Astrocyte of the hippocampus (primary cell): ENCODE results near the gene KREMEN2.
"Not testable (repeated sequence)": the region's sequence is repeated elsewhere in the genome, so short reads cannot be mapped to it uniquely, and the experiment has no call there.

Experiments
- DNase-seq: peaks from one replicate; pipeline ENCODE4 v3.0.0; 2011; ENCODE audit warnings: low read depth, low spot score

Gene KREMEN2

GRCh38 chr16:2939968-2940367 is 24.1 kb upstream of the KREMEN2 start:
- DNase-seq: no peak

- DNase-seq: no peak
Measured at GRCh38 chr16:2942045-2942444, 22.0 kb upstream of the KREMEN2 start.

- not testable (repeated sequence) for DNase-seq
Measured at GRCh38 chr16:2943716-2944115, 20.4 kb upstream of the KREMEN2 start.

- DNase-seq: no peak
Measured at GRCh38 chr16:2946649-2947048, 17.4 kb upstream of the KREMEN2 start.

GRCh38 chr16:2948807-2949704 is 15.0 kb upstream of the KREMEN2 start:
- no peak for DNase-seq

- no peak for DNase-seq
Measured at GRCh38 chr16:2949705-2950352, 14.2 kb upstream of the KREMEN2 start.

GRCh38 chr16:2950353-2950724 is 13.7 kb upstream of the KREMEN2 start:
- no peak for DNase-seq

GRCh38 chr16:2950773-2951172 is 13.3 kb upstream of the KREMEN2 start:
- no peak for DNase-seq

- no peak for DNase-seq
Measured at GRCh38 chr16:2952679-2953078, 11.4 kb upstream of the KREMEN2 start.

GRCh38 chr16:2953706-2954627 is 10.1 kb upstream of the KREMEN2 start:
- no peak for DNase-seq

- no peak for DNase-seq
Measured at GRCh38 chr16:2954656-2955381, 9.3 kb upstream of the KREMEN2 start.

GRCh38 chr16:2955438-2955778 is 8.7 kb upstream of the KREMEN2 start:
- no peak for DNase-seq

- no peak for DNase-seq
Measured at GRCh38 chr16:2955779-2956578, 8.1 kb upstream of the KREMEN2 start.

GRCh38 chr16:2956579-2956956 is 7.5 kb upstream of the KREMEN2 start:
- DNase-seq: no peak

GRCh38 chr16:2959206-2959605 is 4.9 kb upstream of the KREMEN2 start:
- DNase-seq: no peak

GRCh38 chr16:2960183-2961010 is 3.7 kb upstream of the KREMEN2 start:
- DNase-seq: no peak

GRCh38 chr16:2962334-2963073 is 1.6 kb upstream of the KREMEN2 start:
- DNase-seq: no peak

- no peak for DNase-seq
Measured at GRCh38 chr16:2963074-2963722, 877 bp upstream of the KREMEN2 start.
